ENCODE data around the gene ANO2.

The ANO2 gene

DNA sequence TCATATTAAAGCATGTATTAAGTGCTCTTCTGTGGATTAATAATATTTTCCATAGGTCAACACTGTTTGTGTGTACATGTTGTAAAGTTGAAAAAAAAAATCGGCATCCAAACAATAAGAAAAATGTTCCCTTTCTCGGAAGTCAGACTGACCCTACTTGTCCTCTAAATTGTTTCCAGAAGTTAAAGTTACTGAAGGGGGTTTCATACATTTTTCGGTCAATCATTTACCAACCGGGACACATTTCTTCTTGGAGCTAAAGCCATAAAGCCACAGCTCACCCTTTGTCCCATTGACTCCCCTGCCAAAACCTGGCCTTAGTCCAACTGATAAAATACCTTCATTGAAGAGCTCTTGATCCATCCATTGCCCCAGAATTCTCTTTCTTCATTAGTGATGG lies 230.0 kb downstream of the ANO2 start:
- no peak for TF ChIP-seq RAD21 (IDR thresholded peaks at IDR 0.05; ENCODE audit: low read depth)
- TF ChIP-seq TAF1 (IDR thresholded peaks at IDR 0.05; ENCODE audit: low read depth) = no peak
- TF ChIP-seq TCF12 (IDR thresholded peaks at IDR 0.05; ENCODE audit: low read depth) = no peak
- no peak for TF ChIP-seq EP300 (IDR thresholded peaks at IDR 0.05; ENCODE audit: borderline replicate concordance)
- no peak for TF ChIP-seq FOXM1 (IDR thresholded peaks at IDR 0.05; ENCODE audit: borderline replicate concordance, low read depth)
- no peak for TF ChIP-seq TEAD4 (IDR thresholded peaks at IDR 0.05)
- no peak for TF ChIP-seq ZBTB7A (IDR thresholded peaks at IDR 0.05; ENCODE audit: low read depth)
- TF ChIP-seq CREB1 (IDR thresholded peaks at IDR 0.05; ENCODE audit: low read depth) = no peak
- TF ChIP-seq NFIC (IDR thresholded peaks at IDR 0.05) = no peak
- TF ChIP-seq, protein P1, sequence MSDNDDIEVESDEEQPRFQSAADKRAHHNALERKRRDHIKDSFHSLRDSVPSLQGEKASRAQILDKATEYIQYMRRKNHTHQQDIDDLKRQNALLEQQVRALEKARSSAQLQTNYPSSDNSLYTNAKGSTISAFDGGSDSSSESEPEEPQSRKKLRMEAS (IDR thresholded peaks at IDR 0.05) = no peak

DNA sequence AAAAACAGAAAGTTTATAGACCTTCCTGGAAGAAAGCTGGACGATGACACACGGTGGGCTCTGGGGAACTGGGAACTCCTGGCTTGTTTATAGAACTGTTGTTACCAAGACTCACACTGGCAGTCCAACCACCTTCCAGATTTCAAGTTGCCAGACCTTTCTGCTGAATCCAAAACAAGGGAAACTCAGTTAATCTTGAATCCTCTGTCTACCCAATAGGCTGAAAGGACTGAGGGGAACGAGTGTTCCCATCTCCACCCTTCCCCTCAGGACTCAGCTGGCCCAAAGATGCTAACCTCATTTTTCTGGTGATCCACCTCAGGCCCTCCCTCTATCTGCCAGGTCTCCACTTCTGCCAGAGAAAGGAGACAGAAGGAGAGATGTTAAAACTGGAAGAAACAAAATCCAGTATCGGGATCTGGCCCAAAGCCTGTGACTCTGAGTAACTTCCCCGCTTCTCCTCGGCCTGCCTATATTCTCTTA lies 231.4 kb downstream of the ANO2 start:
- TF ChIP-seq YY1 (IDR thresholded peaks at IDR 0.05; ENCODE audit: low read depth) = no peak
- TF ChIP-seq, protein P2, sequence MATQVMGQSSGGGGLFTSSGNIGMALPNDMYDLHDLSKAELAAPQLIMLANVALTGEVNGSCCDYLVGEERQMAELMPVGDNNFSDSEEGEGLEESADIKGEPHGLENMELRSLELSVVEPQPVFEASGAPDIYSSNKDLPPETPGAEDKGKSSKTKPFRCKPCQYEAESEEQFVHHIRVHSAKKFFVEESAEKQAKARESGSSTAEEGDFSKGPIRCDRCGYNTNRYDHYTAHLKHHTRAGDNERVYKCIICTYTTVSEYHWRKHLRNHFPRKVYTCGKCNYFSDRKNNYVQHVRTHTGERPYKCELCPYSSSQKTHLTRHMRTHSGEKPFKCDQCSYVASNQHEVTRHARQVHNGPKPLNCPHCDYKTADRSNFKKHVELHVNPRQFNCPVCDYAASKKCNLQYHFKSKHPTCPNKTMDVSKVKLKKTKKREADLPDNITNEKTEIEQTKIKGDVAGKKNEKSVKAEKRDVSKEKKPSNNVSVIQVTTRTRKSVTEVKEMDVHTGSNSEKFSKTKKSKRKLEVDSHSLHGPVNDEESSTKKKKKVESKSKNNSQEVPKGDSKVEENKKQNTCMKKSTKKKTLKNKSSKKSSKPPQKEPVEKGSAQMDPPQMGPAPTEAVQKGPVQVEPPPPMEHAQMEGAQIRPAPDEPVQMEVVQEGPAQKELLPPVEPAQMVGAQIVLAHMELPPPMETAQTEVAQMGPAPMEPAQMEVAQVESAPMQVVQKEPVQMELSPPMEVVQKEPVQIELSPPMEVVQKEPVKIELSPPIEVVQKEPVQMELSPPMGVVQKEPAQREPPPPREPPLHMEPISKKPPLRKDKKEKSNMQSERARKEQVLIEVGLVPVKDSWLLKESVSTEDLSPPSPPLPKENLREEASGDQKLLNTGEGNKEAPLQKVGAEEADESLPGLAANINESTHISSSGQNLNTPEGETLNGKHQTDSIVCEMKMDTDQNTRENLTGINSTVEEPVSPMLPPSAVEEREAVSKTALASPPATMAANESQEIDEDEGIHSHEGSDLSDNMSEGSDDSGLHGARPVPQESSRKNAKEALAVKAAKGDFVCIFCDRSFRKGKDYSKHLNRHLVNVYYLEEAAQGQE (IDR thresholded peaks at IDR 0.05; ENCODE audit: low read depth) = no peak
- TF ChIP-seq, protein P3, sequence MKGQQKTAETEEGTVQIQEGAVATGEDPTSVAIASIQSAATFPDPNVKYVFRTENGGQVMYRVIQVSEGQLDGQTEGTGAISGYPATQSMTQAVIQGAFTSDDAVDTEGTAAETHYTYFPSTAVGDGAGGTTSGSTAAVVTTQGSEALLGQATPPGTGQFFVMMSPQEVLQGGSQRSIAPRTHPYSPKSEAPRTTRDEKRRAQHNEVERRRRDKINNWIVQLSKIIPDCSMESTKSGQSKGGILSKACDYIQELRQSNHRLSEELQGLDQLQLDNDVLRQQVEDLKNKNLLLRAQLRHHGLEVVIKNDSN (IDR thresholded peaks at IDR 0.05) = no peak
- no peak for TF ChIP-seq TCF12 (IDR thresholded peaks at IDR 0.05; ENCODE audit: low read depth)

DNA sequence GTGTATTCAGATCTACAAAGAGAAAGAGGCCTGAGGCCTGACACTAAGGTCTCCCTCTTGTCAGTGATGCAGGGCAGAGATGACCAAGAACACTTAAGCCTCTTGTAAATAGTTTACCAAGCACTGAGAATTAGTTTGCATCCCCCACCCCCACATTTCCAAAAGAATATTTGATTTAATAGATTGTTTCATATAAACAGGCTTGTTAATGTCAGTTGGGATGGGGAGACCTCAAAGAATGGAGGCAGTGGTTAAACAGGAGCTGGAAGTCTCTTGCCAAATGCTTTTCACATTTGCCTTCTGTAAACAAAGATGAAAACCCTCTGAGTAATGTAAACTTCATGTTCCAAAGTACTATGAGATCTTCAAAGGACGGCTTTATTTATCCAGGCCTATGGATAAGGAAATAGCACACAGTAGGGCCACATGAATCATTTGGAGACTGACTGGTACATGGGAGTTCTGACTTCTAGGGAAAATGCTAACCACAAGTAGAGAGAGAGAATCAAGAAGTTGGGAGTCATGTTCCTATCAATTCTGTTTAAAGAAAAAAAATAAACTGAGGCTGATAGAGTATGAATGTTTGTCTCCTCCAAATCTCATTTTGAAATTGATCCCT lies 234.7 kb downstream of the ANO2 start:
- no peak for TF ChIP-seq CREB1 (IDR thresholded peaks at IDR 0.05; ENCODE audit: low read depth)
- TF ChIP-seq FOXM1 (IDR thresholded peaks at IDR 0.05; ENCODE audit: borderline replicate concordance, low read depth) = no peak
- TF ChIP-seq RAD21 (IDR thresholded peaks at IDR 0.05; ENCODE audit: low read depth) = no peak
- no peak for TF ChIP-seq EGR1 (IDR thresholded peaks at IDR 0.05)
- TF ChIP-seq YY1 (IDR thresholded peaks at IDR 0.05; ENCODE audit: low read depth) = no peak
- TF ChIP-seq, protein P1 (IDR thresholded peaks at IDR 0.05) = no peak
- TF ChIP-seq EP300 (IDR thresholded peaks at IDR 0.05; ENCODE audit: borderline replicate concordance) = no peak

DNA sequence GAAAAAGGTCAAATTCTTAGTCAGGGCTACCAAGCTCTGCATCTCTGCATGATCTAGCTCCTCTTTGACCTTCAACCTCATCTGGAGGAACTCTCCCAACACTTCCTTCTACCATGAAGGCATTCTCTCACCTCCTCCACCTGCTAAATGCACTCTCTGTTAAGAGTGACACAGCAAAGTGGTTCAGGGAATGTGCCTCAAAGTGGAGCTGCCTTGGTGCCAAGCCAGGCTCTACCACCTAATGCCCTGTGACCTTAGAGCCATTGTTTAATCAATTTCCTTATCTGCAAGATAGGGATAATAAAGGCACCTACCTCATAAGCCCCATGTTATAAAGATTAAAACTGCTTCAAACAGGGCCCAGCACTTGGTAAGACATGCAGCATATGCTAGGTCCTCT lies 236.7 kb downstream of the ANO2 start:
- TF ChIP-seq, protein P2 (IDR thresholded peaks at IDR 0.05; ENCODE audit: low read depth) = no peak
- TF ChIP-seq, protein P1 (IDR thresholded peaks at IDR 0.05) = no peak
- TF ChIP-seq CREB1 (IDR thresholded peaks at IDR 0.05; ENCODE audit: low read depth) = no peak
- no peak for TF ChIP-seq ZBTB7A (IDR thresholded peaks at IDR 0.05; ENCODE audit: low read depth)
- no peak for TF ChIP-seq NFIC (IDR thresholded peaks at IDR 0.05)
- TF ChIP-seq FOXM1 (IDR thresholded peaks at IDR 0.05; ENCODE audit: borderline replicate concordance, low read depth) = no peak
- TF ChIP-seq RAD21 (IDR thresholded peaks at IDR 0.05; ENCODE audit: low read depth) = no peak
- no peak for TF ChIP-seq EP300 (IDR thresholded peaks at IDR 0.05; ENCODE audit: borderline replicate concordance)
- no peak for TF ChIP-seq CEBPB (IDR thresholded peaks at IDR 0.05)
- no peak for TF ChIP-seq TEAD4 (IDR thresholded peaks at IDR 0.05)
- no peak for TF ChIP-seq TCF12 (IDR thresholded peaks at IDR 0.05; ENCODE audit: low read depth)

DNA sequence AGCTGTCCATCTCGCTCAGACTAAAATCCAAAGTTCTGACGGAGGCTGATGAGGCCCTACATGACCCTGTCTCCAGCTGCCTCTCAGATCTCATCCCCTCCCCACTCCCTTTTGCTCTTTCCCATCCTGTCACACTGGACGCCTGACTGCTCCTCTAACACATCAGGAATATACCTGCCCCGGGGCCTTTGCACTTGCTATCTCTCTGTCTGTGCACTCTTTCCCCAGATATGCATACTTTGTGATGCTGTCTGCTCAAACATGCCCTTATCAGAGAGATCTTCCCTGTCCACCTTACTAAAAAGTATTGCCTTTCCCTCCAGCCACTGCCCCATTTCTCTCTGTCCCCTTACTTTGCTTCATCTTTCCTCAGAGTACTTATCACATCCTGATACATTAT lies 238.8 kb downstream of the ANO2 start:
- TF ChIP-seq CREB1 (IDR thresholded peaks at IDR 0.05; ENCODE audit: low read depth) (no peak), CEBPB (IDR thresholded peaks at IDR 0.05) (no peak), RAD21 (IDR thresholded peaks at IDR 0.05; ENCODE audit: low read depth) (no peak), TCF12 (IDR thresholded peaks at IDR 0.05; ENCODE audit: low read depth) (no peak), EP300 (IDR thresholded peaks at IDR 0.05; ENCODE audit: borderline replicate concordance) (no peak), EGR1 (IDR thresholded peaks at IDR 0.05) (no peak), TAF1 (IDR thresholded peaks at IDR 0.05; ENCODE audit: low read depth) (no peak), ZBTB7A (IDR thresholded peaks at IDR 0.05; ENCODE audit: low read depth) (no peak), NFIC (IDR thresholded peaks at IDR 0.05) (no peak), YY1 (IDR thresholded peaks at IDR 0.05; ENCODE audit: low read depth) (no peak), FOXM1 (IDR thresholded peaks at IDR 0.05; ENCODE audit: borderline replicate concordance, low read depth) (no peak), TEAD4 (IDR thresholded peaks at IDR 0.05) (no peak)
- TF ChIP-seq, protein P1 (IDR thresholded peaks at IDR 0.05) = no peak
- TF ChIP-seq, protein P2 (IDR thresholded peaks at IDR 0.05; ENCODE audit: low read depth) = no peak
- TF ChIP-seq, protein P3 (IDR thresholded peaks at IDR 0.05) = no peak
